DMS53 treated with DMSO at 0.1 percent for 48 hours (cell line): ENCODE results near the gene SPIRE1.

Experiments
- DNase-seq: peaks from one replicate; lab custom pipeline; 2025; ENCODE audit not compliant: unreplicated experiment; lab: John Stamatoyannopoulos, UW

Gene SPIRE1

GRCh38 chr18:12657684-12658425 lies at the start of gene SPIRE1:
Gene SPIRE1 (minus strand): TSS chr18:12658107. CDS start chr18:12657866, 241 bp downstream.
- DNase-seq = peak; percentile 76

GRCh38 chr18:12703664-12704063 lies 45.8 kb upstream of the SPIRE1 start:
- DNase-seq = peak; percentile 21

- peak; percentile 58 for DNase-seq
Measured at GRCh38 chr18:12703096-12703567, 45.2 kb upstream of the SPIRE1 start.

- DNase-seq = peak; percentile 87
Measured at GRCh38 chr18:12702221-12703095, 44.6 kb upstream of the SPIRE1 start, which contains the start of the genes CEP76 and PSMG2. Gene CEP76 (minus strand): TSS chr18:12702723. CDS start chr18:12702548, 175 bp downstream. Gene PSMG2 (plus strand): TSS chr18:12703042. CDS start chr18:12703108, 66 bp downstream.

GRCh38 chr18:12701161-12701560 lies 43.3 kb upstream of the SPIRE1 start:
- DNase-seq = no peak

- DNase-seq = no peak
Measured at GRCh38 chr18:12699747-12700146, 41.8 kb upstream of the SPIRE1 start.

GRCh38 chr18:12694032-12694431 lies 36.1 kb upstream of the SPIRE1 start:
- no peak for DNase-seq

- no peak for DNase-seq
Measured at GRCh38 chr18:12692206-12692605, 34.3 kb upstream of the SPIRE1 start.

- no peak for DNase-seq
Measured at GRCh38 chr18:12689256-12689850, 31.4 kb upstream of the SPIRE1 start.

GRCh38 chr18:12686100-12686499 lies 28.2 kb upstream of the SPIRE1 start:
- no peak for DNase-seq

- DNase-seq = peak; percentile 11
Measured at GRCh38 chr18:12679183-12679786, 21.4 kb upstream of the SPIRE1 start.

GRCh38 chr18:12668041-12668440 lies 10.1 kb upstream of the SPIRE1 start:
- no peak for DNase-seq

- DNase-seq = peak; percentile 55
Measured at GRCh38 chr18:12659904-12660605, 2.1 kb upstream of the SPIRE1 start.

- peak; percentile 67 for DNase-seq
Measured at GRCh38 chr18:12658426-12659138, 675 bp upstream of the SPIRE1 start.

- peak; percentile 41 for DNase-seq
Measured at GRCh38 chr18:12656938-12657683, 796 bp downstream of the SPIRE1 start.

GRCh38 chr18:12656605-12656937 lies 1.3 kb downstream of the SPIRE1 start:
- DNase-seq = peak; percentile 21

- no peak for DNase-seq
Measured at GRCh38 chr18:12654971-12655370, 2.9 kb downstream of the SPIRE1 start.

- no peak for DNase-seq
Measured at GRCh38 chr18:12652861-12653401, 5.0 kb downstream of the SPIRE1 start.

GRCh38 chr18:12651651-12652050 lies 6.3 kb downstream of the SPIRE1 start:
- DNase-seq = no peak
